NK-92 (cell line): Measurements from ENCODE around the gene SAMD1.

Experiments used
- DNase-seq: peaks from one replicate; lab custom pipeline; 2025; ENCODE audit not compliant: unreplicated experiment; lab: John Stamatoyannopoulos, UW

Gene SAMD1

DNA sequence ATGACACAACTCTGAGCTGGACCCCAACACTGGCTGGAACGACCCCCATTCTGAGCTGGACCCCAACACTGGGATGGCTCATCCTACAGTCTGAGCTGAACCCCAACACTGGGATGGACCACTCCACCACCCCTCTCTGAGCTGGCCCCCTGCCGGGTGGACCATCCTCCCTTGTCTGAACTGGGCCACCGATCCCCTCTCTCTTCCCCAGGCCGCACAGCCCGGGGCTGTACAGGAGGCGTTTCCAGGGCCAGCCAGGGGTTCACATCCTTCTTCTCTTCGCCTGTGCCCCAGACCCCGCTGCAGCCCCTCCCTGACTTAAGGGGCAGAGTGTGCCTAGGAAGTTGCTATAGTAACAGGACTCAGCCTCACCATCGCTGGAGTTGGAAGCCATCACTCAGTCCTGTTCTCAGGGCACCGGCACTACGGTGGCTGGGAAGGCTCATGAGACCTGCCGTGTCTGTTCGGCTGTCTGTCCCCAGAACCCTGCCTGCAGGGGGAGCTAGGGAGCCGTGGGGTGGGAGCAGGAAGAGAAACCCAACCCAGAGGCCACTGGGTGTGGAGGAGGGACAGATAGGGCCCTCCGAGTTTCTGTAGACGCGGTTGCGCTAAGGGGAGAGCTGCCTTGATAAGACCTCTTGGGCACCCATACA, 23.3 kb upstream of the SAMD1 start:
- no peak for DNase-seq

DNA sequence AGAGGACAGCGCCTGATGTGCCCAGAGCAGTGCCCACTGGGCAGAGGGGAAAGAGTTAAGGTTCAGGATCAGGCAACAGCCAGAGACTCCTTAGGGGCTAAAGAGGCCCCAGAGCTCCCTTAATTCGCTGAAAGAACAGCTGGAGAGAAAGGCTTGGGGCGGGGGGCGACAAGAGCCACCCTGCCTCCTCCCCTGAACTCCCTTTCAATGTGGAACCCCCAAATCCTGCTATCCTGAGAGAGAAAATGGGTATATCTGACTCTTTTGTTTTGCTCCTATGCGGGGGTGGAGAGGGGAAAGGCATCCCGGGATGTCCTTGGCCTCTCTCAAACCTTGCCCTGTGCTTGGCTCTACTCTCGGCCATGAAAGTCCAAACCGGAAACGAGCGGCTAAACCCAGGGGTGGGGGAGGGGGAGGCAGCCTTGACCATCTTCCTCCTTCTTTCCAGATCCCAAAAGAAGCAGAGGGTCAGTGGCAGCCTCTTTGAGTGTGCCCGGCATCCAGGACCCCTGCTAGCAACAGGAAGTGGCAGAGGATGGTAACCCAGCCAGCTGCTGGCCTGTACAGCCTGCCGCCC, 22.3 kb upstream of the SAMD1 start:
- no peak for DNase-seq

DNA sequence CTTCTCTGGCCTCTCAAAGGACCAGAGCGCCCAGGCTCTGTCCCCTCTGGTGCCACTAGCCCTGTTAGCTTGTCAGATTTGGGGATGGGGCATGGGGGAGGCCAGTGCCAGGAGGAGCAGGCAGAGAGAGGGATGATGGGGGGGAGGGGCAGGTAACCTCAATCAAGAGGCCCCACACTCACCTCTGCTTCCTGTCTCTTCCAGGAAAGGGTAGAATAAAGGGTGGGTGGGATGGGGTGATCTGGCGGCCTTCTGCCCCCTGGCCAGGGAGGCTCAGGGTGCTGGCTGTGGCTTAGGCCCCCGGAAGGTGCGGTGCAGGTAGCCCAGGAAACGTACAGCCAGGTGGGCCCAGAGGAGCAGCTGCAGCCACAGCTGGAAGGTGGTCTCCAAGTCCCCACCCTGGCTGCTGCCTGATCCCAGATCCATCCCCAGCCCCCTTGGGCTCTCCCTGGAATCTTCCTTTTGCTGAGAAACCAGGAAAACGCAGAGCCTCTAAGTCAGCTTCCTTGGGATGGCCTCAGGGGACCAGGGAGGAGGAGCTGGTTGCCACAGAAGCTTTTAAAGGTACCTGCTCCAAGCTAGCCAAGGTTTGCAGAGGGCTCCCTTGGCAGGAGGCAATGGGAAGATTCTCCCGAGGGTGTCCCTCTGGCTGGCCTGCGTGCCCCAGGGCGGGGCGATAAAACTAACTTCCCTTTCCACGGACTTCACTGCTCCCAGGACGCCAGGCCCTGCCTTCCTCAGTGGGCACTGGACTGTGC, 21.7 kb upstream of the SAMD1 start:
- DNase-seq = no peak

DNA sequence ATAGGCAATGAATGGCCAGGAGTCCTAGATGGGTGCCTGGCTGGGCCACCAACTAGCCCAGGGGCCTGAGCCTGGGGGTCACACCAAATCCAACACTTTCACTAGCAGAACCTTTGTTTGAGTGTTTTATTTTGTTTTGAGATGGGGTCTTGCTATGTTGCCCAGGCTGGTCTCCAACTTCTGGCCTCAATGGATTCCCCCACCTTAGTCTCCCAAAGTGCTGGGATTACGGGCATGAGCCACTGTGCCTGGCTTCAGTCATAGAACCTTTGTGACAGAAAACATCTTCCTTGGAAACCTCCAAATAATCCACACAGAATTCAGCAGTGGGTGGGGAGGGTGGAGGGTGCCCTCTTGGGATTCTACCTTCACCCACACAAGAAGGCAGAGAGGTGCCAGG, 20.9 kb upstream of the SAMD1 start:
- no peak for DNase-seq

DNA sequence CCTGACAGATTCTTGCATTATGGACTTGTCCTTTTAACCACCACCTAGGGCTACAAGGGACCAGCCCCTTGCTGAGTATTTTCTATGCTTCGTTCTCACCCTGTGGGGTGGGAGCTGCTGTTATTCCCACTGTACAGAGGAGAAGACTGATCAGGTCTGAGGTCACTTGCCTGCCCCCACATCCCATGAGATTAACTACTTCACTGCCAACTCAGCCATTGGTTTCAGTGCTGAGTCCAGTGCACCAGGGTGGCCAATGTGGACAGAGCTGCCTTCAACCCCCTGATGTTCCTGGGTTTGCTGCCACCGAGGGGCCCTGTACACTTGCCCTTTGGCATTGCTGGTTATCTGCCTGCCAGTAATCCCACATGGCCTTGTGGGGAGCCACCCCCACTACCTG, 20.1 kb upstream of the SAMD1 start:
- no peak for DNase-seq

DNA sequence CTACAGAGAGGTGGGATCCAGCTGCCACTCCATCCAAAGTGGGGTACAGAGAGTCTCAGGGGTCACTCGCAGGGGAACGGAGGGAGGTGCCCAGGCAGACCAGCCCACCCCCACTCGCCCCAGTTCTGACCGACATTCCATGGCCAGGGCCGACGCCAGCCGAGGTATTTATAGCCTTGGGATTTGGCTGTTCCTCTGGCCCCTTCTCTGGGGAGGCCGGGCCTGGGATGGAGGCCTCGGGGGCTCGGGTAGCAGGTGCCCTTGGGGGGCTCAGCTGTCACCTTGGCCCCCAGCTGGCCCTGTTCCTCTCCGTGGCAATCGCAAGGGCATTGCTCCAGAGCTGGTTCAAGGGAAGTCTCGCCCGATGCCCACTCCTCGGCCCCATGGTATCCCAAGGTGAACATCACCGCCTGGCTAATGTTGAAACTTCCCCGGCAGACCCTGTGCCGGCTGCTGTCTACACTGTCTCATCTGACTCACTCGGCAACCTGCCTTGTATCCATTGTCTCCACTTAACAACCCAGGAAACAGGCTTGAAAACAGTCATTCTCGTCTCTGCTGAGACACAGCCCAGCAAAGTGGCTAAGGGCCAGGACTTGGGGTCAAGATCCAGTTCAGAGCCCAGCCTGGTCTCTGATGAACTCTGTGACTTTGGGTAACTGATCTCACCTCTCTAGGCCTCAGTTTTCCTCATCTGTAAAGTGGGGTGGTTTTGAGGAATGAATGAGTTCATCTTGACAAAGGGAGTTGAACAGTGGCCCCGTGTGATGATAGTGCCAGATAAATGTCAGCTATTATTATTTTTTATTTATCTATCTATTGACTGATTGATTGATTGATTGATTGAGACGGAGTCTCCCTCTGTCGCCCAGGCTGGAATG, 17.3 kb upstream of the SAMD1 start:
- no peak for DNase-seq

DNA sequence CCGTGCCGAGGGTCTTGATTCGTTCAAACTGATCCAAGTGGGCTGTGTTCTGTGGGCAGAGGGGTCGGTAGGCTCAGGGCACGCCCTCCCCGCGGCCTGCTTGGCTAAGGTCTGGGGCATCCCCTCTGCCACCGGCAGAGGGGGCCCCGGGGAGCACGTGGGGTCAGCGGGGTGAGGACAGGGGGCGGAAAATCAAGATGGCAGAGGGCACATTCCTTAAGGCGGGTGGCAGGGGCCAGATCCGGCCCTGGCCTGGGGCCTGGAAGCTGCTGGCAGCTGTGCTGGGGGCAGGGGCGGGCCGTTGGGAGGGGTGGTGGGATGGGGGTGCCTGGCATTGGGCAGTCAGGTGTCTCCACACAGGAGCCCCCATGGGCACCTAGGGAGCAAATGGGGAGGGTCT, 16.3 kb upstream of the SAMD1 start:
- DNase-seq = no peak

DNA sequence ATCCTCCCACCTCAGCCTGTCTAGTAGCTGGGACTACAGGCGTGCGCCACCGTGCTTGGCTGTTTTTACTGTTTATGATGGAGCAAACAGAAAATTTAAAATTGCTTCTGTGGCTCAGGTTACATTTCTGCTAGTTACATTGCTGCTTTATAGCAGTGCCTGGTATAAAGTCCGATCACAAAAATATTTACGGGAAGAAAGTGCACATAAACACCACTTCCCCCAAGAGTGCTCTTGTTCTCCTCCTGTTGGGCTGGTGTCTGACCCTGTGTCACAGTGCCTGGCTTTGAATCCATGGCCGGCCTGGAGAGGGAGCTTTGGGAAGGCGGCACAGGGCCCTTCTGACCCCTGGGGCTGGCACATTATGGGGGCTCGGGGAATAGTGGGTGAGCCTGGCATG, 15.1 kb upstream of the SAMD1 start:
- no peak for DNase-seq

DNA sequence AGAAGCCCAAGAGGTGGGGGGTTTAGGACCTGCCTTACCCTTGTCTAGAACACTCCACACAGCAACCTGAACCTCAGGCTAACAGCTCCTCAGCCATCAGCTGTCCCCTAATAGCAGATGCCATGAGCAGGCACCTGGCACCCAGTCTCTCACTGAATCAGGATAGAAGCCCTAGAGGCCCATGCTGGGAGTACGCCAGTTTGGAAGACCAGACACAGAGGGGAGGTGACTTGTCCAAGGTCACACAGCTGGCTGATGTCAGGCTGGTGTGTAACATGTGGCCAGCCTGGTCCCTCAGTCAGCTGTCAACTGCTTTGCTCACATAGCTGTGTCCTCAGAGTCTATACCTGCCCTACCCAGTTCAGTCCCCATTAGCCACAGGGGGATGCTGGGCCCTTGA, 12.8 kb upstream of the SAMD1 start:
- no peak for DNase-seq

DNA sequence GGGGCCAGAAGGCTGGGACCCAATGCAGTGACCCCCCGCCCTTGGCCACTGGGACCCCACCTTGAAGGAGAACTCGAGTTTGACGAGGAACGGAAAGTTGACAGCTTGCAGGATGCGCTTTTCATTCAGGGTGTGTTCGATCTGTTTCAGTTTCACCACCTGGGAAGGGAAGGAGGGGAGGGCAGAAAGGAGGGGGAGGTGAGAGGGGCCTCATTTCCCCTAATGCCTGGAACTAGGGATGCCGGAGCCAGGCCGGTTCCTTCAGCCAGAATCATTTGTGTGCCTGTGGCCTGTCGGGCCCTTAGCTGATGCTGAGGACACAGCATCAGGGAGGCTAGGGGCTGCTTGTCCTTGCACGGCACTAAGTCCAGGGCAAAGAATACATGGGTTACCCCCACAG, 12.2 kb upstream of the SAMD1 start:
- DNase-seq = no peak

DNA sequence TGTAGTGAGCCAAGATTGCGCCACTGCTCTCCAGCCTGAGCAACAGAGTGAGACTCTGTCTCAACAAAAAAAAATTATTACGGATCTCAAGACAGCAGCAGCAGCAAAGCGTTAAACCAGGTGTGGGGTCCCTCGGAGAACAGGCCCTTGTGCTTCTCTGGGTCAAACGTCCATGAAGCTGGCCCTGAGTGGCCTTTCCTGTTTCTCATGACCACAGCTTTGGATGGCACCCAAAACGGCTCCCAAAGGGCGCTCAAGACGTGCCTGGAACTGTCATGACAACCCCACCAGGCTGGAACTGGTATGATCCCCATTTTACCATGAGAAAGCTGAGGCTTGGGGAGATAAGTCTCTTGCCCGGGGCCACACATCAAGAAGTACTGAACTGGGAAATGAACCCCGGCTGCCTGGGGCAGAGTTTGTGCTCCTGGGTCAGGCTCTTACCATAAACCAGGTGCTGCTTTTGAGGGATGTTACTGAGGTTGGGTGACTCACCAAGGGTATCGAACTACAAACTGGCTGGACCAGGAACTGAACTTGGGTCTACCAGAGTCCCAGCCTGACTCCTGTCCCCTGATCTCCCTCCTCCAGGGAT, 11.6 kb upstream of the SAMD1 start:
- no peak for DNase-seq

DNA sequence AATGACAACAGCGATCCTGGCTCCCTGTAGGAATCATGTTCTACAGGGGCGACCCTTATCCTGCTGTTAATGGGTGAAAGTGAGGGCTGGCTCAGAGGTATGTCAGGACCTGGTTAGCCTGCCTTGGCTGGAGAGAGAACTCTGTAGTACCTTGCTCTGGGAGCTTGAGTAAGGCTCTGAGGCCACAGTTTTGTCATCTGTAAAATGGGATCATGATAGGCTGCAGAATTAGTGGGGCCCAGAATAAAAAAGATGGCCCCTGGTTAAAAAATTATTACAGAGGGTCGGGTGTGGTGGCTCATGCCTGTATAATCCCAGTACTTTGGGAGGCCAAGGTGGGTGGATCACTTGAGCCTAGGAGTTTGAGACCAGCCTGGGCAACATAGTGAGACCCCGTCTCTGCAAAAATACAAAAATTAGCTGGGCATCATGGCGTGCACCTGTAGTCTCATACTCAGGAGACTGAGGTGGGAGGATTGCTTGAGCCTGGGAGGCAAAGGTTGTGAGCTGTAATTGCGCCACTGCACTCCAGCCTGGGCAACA, 10.5 kb upstream of the SAMD1 start:
- no peak for DNase-seq

DNA sequence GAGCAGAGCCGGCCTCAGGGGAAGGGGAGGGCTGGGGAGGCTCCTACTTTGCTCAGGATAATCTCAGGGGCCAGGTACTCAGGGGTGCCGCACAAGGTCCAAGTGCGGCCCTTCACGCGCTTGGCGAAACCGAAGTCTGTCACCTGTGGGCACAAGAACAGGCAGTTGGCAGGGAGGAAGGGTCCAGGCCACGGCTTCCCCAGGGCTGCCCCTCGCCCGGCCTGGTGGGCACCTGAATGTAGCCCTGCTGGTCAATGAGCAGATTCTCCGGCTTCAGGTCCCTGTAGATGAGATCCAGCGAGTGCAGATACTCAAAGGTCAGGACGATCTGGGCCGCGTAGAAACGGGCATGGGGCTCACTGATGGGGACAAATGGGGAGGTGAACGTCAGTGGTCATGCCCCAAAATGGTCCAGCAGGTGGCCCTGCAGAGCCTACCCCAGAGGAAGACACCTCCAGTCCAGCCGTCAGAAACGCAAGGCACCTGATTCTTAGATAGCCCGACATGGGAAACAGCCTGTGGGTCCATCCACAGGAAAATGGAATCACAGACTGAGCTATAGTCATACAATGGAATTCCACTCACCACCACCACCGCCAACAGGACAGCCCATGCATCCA, 7.1 kb upstream of the SAMD1 start:
- DNase-seq = no peak

DNA sequence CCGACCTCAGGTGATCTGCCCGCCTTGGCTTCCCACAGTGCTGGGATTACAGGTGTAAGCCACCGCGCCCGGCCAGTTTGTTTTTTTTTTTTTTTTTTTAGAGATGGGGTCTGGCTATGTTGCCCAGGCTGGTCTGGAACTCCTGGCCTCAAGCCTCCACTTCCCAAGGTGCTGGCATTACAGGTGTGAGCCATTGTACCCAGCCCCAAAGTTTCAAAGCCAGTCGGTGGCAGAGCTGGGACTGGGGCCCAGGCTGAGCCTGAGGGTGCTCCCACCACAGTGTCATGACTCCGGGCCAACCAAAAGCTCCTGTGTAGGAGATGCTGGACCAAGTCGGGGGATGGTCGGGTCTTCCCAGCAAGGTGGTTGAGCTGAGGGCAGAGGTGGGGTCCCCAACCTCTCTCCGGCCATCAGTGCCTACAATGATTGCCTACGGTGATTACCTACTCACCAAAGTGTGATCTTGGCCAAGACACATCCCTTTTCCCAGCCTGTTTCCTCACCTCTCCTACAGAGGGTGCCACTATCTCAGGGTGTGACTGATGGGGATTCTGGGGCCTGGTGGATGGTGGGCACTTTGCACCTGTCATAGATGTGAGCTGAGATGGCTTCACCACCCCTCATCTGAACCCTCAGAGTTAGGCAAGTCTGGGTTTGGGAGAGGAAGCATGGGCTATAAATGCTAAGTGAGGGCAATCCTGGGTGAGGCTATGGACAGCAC, 5.9 kb upstream of the SAMD1 start:
- no peak for DNase-seq

DNA sequence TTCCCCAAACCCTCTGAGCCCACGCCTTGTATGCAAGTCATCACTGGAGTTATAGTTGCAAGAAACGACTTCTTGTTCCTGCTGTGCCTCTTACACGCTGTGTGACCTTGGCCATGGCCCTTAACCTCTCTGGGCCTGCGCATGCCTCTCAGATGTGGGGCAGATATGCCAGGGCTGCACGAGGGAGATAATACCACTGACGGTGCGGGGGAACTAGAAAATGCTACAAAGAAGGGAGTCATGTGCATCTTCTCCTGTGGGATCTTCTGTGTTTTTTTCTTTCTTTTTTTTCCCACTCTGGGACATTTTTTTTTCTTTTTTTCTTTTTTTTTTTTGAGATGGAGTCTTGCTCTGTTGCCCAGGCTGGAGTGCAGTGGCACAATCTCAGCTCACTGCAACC, 4.3 kb upstream of the SAMD1 start:
- no peak for DNase-seq

DNA sequence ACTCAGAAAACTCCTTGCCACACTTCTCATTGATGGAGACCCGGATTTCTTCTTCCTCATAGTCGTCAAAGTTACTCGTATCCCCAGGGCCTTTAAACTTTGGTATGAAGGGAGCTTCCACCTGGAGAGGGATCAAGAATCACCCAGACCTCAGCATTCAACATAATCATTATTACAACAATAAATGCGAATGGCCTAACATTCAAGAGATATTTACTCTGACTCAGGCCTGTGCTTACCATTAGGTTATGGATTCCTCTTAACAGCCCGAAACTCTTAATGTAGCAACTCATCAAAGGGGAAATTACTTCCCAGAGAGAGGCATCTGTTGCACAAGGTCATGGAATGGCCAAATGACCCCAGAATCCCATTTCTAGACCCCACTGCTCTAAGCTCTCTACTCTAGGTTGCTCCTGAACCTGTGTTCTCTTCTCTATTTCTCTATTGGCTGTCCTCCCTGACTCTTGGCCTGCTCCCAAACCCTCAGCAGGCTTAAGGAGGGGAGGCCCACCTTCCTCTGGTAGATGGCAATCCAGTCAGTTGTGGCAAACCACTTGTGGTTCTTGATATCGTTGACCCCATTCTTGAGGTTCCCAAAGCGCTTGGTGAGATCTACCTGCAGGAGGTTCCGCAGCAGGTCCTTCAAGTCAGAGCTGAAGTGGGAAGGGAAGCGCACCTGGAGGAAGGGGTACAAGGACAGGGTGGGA, 2.7 kb upstream of the SAMD1 start:
- DNase-seq = no peak

DNA sequence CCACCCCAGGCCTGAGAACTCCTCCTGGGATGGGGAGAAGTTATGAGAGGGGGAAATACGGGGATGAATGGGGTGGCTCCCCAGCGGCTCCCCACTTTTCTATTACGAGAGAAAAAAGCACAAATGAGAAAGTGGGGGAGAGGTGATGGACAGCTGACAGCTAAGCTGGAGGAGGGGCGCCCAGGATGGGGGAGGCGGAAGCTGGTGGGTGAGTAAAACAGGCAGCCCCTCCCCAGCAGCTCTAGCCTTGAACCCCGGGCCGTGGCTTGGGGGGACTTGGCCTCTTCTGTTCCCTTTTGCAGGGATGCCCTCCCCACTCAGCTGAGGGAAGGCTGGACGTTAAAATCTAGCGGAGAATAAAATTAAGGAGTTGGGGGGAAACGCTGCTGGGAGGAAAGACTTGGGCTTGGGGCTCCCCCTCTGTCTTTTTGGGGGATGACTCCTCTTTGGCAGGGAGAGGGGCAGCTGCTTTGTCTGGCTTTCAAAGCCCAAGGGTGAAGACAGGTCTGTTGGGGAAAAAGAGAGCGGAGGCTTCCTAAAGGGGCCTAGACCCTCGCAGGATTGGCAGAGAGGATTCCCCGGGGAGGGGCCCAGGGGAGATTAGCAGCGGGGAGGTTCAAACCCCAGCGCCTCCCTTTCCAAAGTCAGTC, 1.4 kb upstream of the SAMD1 start:
- DNase-seq = no peak

DNA sequence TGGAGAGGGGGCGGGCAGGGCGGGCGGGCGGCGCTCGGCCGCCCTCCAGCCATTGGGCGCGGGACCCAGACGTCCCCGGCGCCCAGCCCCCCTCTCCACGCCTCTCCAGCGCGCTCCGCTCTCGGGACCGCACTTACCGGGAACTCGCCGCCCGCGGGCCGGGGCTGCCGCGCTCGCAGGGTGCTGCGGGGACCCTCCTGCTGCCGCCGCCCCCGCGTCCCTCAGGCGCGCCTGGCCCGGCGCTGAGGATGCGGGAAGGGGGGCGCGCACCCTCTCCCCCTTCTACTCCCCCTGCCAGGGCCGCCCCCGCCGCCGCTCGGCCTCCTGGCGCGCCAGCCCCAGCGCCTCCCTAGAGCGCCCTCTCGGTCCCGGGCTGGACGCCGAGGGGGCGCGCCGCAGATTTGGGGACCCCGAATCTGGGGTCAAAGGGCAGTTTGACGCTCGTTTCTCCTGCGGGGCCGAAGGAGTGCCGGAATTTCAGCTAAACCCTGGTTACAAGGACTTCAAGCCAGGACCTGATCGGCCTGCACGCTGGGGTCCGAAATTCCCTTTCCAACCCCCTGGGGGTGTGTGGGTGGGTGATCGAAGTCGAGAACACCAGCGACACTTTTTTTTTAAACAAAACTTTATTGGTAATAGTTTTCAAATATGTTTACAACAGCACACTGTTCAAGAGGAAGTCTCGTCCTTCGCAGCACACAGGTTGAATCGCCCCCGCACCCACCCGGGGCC, 696 bp upstream of the SAMD1 start:
- DNase-seq = no peak
